ENCODE results near the gene SLC17A5. TPM values are rescaled to one million over a fixed set of nuclear protein-coding genes. Genes with fewer than 3 reads are reported as not detected.
"Not testable (repeated sequence)": the region's sequence is repeated elsewhere in the genome, so short reads cannot be mapped to it uniquely, and the experiment has no call there.

The SLC17A5 gene
- total and polyA plus RNA-seq, 7 donors, result 3.1 to 7.2 (median 4.5) TPM

DNA sequence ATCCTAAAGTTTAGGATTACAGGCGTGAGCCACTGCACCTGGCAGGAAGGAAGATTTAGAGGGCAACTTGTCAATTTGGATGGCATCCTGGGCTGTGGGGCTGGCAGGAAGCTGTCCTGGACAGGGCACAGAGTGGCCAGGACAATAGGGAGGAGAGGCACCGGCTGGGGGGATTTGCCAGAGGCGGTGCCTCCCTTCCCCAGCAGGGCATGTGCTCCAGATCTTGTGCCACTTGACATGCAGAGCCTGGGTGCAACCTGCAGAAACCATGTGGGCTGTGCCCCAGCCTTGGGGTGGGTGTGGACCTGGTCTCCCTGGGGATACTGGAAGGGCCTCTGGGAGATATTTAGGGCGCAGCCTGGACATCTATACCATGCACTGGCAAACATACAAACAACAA is 74.4 kb downstream of the SLC17A5 start:
- ATAC-seq (peak; percentile 68 to 84 (median 78)), DNase-seq (peak; percentile 31 to 58)
- no peak overlapping the region for H3K4me3 ChIP-seq
- no peaks in the 10 kb centered on the region for H3K36me3 ChIP-seq (ENCODE audit: insufficient read depth in 1 of 2, low read depth in 1 of 2)
- H3K4me1 ChIP-seq, result peaks cover 21% of the 10 kb centered on the region
- TF ChIP-seq, protein P1, sequence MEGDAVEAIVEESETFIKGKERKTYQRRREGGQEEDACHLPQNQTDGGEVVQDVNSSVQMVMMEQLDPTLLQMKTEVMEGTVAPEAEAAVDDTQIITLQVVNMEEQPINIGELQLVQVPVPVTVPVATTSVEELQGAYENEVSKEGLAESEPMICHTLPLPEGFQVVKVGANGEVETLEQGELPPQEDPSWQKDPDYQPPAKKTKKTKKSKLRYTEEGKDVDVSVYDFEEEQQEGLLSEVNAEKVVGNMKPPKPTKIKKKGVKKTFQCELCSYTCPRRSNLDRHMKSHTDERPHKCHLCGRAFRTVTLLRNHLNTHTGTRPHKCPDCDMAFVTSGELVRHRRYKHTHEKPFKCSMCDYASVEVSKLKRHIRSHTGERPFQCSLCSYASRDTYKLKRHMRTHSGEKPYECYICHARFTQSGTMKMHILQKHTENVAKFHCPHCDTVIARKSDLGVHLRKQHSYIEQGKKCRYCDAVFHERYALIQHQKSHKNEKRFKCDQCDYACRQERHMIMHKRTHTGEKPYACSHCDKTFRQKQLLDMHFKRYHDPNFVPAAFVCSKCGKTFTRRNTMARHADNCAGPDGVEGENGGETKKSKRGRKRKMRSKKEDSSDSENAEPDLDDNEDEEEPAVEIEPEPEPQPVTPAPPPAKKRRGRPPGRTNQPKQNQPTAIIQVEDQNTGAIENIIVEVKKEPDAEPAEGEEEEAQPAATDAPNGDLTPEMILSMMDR (IDR thresholded peaks at IDR 0.05), result no peak
- 27 to 33% (median 28%) methylated on average over 4 of the region's 4 CpGs for WGBS, 3 donors
- H3K27me3 ChIP-seq (ENCODE audit: insufficient read depth in 3 of 3, low read length in 2 of 3), result no peaks in the 10 kb centered on the region
- intact Hi-C loops (cut with DNase I), result no loop called here
- peak overlapping the region; percentile 84 for H3K27ac ChIP-seq
- H3K9me3 ChIP-seq, result peaks cover 3% of the 10 kb centered on the region

DNA sequence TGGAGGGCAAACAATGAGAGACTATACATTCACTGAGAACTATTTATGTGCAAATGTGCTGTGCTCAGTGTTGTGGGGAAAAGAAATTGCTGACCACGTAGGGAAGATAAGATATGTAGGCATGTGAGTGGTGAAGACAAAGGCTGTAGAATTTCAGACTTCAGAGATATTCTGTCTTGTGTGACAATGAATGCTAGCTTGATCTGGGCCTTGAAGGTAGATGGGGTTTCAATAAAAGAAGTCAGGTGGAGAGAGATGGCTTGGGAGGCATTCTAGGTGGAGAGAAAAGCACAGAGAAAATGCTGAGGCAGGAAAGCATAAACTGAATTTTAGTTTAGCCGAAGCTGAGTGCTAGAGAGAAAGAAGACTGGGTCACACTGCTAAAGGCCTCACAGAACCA is 76.1 kb downstream of the SLC17A5 start:
- DNase-seq (no peak), ATAC-seq (no peak)
- peaks cover 3% of the 10 kb centered on the region for H3K9me3 ChIP-seq
- H3K27me3 ChIP-seq (ENCODE audit: insufficient read depth in 3 of 3, low read length in 2 of 3), result no peaks in the 10 kb centered on the region
- TF ChIP-seq, protein P1 (IDR thresholded peaks at IDR 0.05), result no peak
- no peak overlapping the region for H3K4me3 ChIP-seq
- peaks cover 21% of the 10 kb centered on the region for H3K4me1 ChIP-seq
- 85 to 92% (median 90%) methylated on average over 2 of the region's 2 CpGs for WGBS, 3 donors
- no peaks in the 10 kb centered on the region for H3K36me3 ChIP-seq (ENCODE audit: insufficient read depth in 1 of 2, low read depth in 1 of 2)
- H3K27ac ChIP-seq, result no peak overlapping the region
- intact Hi-C loops (cut with DNase I), result no loop called here

DNA sequence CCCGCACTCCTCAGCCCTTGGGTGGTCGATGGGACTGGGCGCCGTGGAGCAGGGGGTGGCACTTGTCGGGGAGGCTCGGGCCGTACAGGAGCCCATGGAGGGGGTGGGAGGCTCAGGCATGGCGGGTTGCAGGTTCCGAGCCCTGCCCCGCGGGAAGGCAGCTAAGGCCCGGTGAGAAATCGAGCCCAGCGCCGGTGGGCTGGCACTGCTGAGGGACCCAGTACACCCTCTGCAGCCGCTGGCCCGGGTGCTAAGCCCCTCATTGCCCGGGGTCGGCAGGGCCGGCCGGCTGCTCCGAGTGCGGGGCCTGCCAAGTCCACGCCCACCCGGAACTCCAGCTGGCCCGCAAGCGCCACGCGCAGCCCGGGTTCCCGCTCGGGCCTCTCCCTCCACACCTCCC is 81.3 kb downstream of the SLC17A5 start:
- WGBS, 3 donors, result 95 to 98% (median 95%) methylated on average over 20 to 32 of the region's 32 CpGs
- peaks cover 11% of the 10 kb centered on the region for H3K4me1 ChIP-seq
- H3K9me3 ChIP-seq; H3K27ac ChIP-seq; DNase-seq; intact Hi-C loops (cut with DNase I); ATAC-seq; H3K36me3 ChIP-seq (ENCODE audit: insufficient read depth in 1 of 2, low read depth in 1 of 2); H3K27me3 ChIP-seq (ENCODE audit: insufficient read depth in 3 of 3, low read length in 2 of 3); H3K4me3 ChIP-seq: not testable (repeated sequence)

DNA sequence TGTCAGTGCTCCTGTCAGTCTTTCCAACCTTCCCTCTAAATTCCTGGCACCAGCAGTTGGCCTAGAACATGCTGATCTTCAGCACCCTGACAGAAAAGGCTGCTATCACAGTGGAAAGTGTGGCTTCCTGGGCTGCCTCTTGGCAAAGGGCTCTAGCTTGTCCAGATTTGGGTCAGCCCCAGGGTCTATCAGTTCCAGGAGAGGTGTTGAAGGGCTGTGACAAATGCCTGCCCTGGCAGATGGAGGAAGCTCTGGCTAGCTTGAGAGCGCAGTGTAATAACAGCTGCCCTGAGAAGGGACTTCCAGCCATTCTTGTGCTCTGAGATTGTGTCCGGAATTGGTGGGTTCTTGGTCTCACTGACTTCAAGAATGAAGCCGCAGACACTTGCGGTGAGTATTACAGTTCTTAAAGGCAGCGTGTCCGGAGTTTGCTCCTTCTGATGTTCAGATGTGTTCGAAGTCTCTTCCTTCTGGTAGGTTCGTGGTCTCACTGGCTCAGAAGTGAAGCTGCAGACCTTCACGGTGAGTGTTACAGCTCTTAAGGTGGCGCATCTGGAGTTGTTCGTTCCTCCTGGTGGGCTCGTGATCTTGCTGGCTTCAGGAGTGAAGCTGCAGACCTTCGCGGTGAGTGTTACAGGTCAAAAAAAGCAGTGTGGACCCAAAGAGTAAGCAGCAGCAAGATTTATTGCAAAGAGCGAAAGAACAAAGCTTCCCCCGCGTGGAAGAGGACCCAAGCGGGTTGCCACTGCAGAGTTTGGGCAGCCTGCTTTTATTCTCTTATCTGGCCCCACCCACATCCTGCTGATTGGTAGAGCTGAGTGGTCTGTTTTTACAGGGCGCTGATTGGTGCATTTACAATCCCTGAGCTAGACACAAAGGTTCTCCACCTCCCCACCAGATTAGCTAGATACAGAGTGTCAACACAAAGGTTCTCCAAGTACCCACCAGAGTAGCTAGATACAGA is 82.3 kb downstream of the SLC17A5 start:
- H3K9me3 ChIP-seq; H3K4me3 ChIP-seq; H3K36me3 ChIP-seq (ENCODE audit: insufficient read depth in 1 of 2, low read depth in 1 of 2); intact Hi-C loops (cut with DNase I); H3K27me3 ChIP-seq (ENCODE audit: insufficient read depth in 3 of 3, low read length in 2 of 3): not testable (repeated sequence)
- DNase-seq, result peak in 1 of 2 donors; percentile 55
- Histone ChIP-seq H3K27ac (peak overlapping the region; percentile 16), H3K4me1 (peaks cover 11% of the 10 kb centered on the region)
- ATAC-seq, result peak; percentile 87 to 97 (median 92)
- WGBS, 3 donors, result 48 to 69% (median 56%) methylated on average over 19 of the region's 19 CpGs

DNA sequence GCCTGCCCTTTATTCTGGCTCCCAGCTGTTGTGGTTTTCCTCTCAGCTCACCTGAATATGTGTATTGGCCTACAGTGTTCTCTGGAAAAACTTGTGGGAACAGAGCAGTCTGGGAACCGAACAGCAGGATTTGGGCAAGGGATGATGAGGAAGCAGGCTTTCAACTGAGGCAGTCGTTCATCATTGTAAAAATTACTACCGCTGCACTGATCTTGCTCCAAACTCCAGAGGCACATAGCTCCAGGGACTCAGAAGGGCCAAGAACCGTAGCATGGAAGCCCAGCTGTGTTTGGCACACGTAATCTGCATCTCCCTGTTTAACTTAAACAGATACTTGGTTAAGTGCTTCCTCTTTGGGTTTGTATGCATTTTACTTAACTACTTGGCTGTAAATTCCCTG is 84.7 kb downstream of the SLC17A5 start:
- TF ChIP-seq, protein P1 (IDR thresholded peaks at IDR 0.05), result no peak
- Histone ChIP-seq H3K9me3 (no peaks in the 10 kb centered on the region), H3K4me1 (peaks cover 11% of the 10 kb centered on the region), H3K36me3 (ENCODE audit: insufficient read depth in 1 of 2, low read depth in 1 of 2) (no peaks in the 10 kb centered on the region), H3K4me3 (no peak overlapping the region), H3K27me3 (ENCODE audit: insufficient read depth in 3 of 3, low read length in 2 of 3) (no peaks in the 10 kb centered on the region), H3K27ac (no peak overlapping the region)
- WGBS, 3 donors, result 62 to 77% (median 73%) methylated on average over 5 of the region's 5 CpGs
- intact Hi-C loops (cut with DNase I), result no loop called here
- DNase-seq (no peak), ATAC-seq (no peak)

All from psoas muscle (tissue), 8 donors.